SK-N-SH (cell line): ENCODE data around the gene TTC28. TPM values are rescaled to one million over a fixed set of nuclear protein-coding genes. Genes with fewer than 3 reads are reported as not detected.

Source experiments
- CTCF ChIA-PET: fragments of 300-600, 350-600 bp; formaldehyde crosslinking; extraction: SDS; loops from one replicate; lab custom pipeline; 2021; lab: Yijun Ruan, JAX
- POLR2A ChIA-PET: fragments of 350-600 bp; sonication (Branson Sonifier 250); formaldehyde crosslinking; extraction: SDS; loops from one replicate; lab custom pipeline; 2020; ENCODE audit warnings: antibody characterized with exemption, inconsistent platforms; lab: Yijun Ruan, JAX
- DNase-seq: peaks from one replicate; pipeline ENCODE4 v3.0.0; 2012
- H2AFZ ChIP-seq: fragments of 200-600 bp; sonication (generic); 2 replicates; pipeline ENCODE4 v1.8.1; 2016; ENCODE audit warnings: antibody characterized with exemption, mild to moderate bottlenecking, low read depth
- H3F3A ChIP-seq: fragments of 200-600 bp; sonication (generic); replicated peaks from 2 replicates; pipeline ENCODE3; 2016; ENCODE audit warnings: antibody characterized with exemption, mild to moderate bottlenecking; ENCODE audit not compliant: insufficient read depth
- H3K27ac ChIP-seq, 2 experiments: fragments of 200-500 bp in 1 of 2; fragments of 200-600 bp in 1 of 2; sonication (Bioruptor generic) in 1 of 2; sonication (generic), shearing (Covaris generic) in 1 of 2; 2 replicates each; pipeline versions ENCODE4 v1.5.1 to v1.6.1; 2014 to 2016; ENCODE audit warnings: low read depth in 2 of 2, inconsistent platforms in 1 of 2, low read length in 1 of 2, mild to moderate bottlenecking in 1 of 2, mixed read lengths in 1 of 2
- H3K27me3 ChIP-seq: fragments of 200-600 bp; sonication (generic), shearing (Covaris generic); 2 replicates; pipeline ENCODE4 v1.6.1; 2016; ENCODE audit warnings: mixed run types; ENCODE audit not compliant: insufficient read depth
- H3K36me3 ChIP-seq, 2 experiments: fragments of 200-500 bp in 1 of 2; fragments of 200-600 bp in 1 of 2; sonication (Bioruptor generic) in 1 of 2; sonication (generic) in 1 of 2; replicated peaks in 1 of 2; 2 replicates each; pipeline versions ENCODE3 to v1.5.1; 2014 to 2016; ENCODE audit warnings: low read length in 1 of 2, mild to moderate bottlenecking in 1 of 2; ENCODE audit not compliant: insufficient read depth in 2 of 2, control insufficient read depth in 1 of 2
- H3K4me1 ChIP-seq, 2 experiments: fragments of 200-500 bp in 1 of 2; fragments of 200-600 bp in 1 of 2; sonication (Bioruptor generic) in 1 of 2; sonication (generic), shearing (Covaris generic) in 1 of 2; 2 replicates each; pipeline versions ENCODE4 v1.5.1 to v1.6.1; 2014 to 2016; ENCODE audit warnings: low read depth in 1 of 2, low read length in 1 of 2, mixed run types in 1 of 2; ENCODE audit not compliant: insufficient read depth in 2 of 2, control insufficient read depth in 1 of 2
- H3K4me2 ChIP-seq: fragments of 200-600 bp; sonication (generic), shearing (Covaris generic); 2 replicates; pipeline ENCODE4 v1.6.1; 2017; ENCODE audit warnings: mixed run types
- H3K4me3 ChIP-seq, 2 experiments: fragments of 200-500 bp in 1 of 2; fragments of 200-600 bp in 1 of 2; sonication (Bioruptor generic) in 1 of 2; sonication (generic), shearing (Covaris generic) in 1 of 2; 2 replicates each; pipeline versions ENCODE4 v1.5.1 to v1.8.1; 2014 to 2016; ENCODE audit warnings: low read depth in 2 of 2, inconsistent platforms in 1 of 2, low read length in 1 of 2, mild to moderate bottlenecking in 1 of 2, mixed read lengths in 1 of 2, moderate library complexity in 1 of 2
- H3K79me2 ChIP-seq: fragments of 200-600 bp; sonication (generic); 2 replicates; pipeline ENCODE4 v1.8.1; 2017; ENCODE audit warnings: mild to moderate bottlenecking; ENCODE audit not compliant: insufficient read depth
- H3K9ac ChIP-seq: fragments of 200-600 bp; sonication (generic); 2 replicates; pipeline ENCODE4 v1.6.1; 2017; ENCODE audit warnings: mixed run types
- H3K9me2 ChIP-seq: fragments of 200-600 bp; sonication (generic); 2 replicates; pipeline ENCODE4 v1.6.1; 2017; ENCODE audit warnings: mixed run types
- H3K9me3 ChIP-seq: fragments of 200-600 bp; sonication (generic); 2 replicates; pipeline ENCODE4 v1.6.1; 2017; ENCODE audit warnings: mixed run types, mild to moderate bottlenecking, moderate library complexity
- H4K20me1 ChIP-seq: fragments of 200-600 bp; sonication (generic); 2 replicates; pipeline ENCODE4 v1.6.1; 2017; ENCODE audit warnings: mild to moderate bottlenecking, mixed run types; ENCODE audit not compliant: insufficient read depth
- ELF1 ChIP-seq: IDR thresholded peaks from 2 replicates; pipeline ENCODE4 v1.4.0; 2012
- EP300 ChIP-seq, 2 experiments: IDR thresholded peaks; 2 replicates each; pipeline versions ENCODE4 v1.4.0 to v1.6.1; 2012; ENCODE audit warnings: borderline replicate concordance in 1 of 2, low read depth in 1 of 2, low read length in 1 of 2
- EZH2phosphoT487 ChIP-seq: fragments of 200-600 bp; sonication (generic); IDR thresholded peaks from 2 replicates; pipeline ENCODE4 v1.6.1; 2017; ENCODE audit warnings: low read depth, mixed run types, mild to moderate bottlenecking, antibody characterized with exemption, moderate library complexity, borderline replicate concordance
- IRF3 ChIP-seq: fragments of 150-350 bp; IDR thresholded peaks from 2 replicates; pipeline ENCODE4 v1.6.1; 2016; ENCODE audit warnings: mild to moderate bottlenecking, low read depth, low read length
- JUND ChIP-seq: IDR thresholded peaks from 2 replicates; pipeline ENCODE4 v1.4.0; 2012
- MXI1 ChIP-seq: IDR thresholded peaks from 2 replicates; pipeline ENCODE4 v1.6.1; 2012; ENCODE audit warnings: mild to moderate bottlenecking, low read depth, low read length, improper control_type of control experiment
- NFIC ChIP-seq: IDR thresholded peaks from 2 replicates; pipeline ENCODE4 v1.4.0; 2012; ENCODE audit warnings: borderline replicate concordance
- PBX3 ChIP-seq: IDR thresholded peaks from 2 replicates; pipeline ENCODE4; 2012
- RAD21 ChIP-seq: IDR thresholded peaks from 2 replicates; pipeline ENCODE4 v1.6.1; 2012; ENCODE audit warnings: mild to moderate bottlenecking, low read length
- RCOR1 ChIP-seq: fragments of 150-350 bp; IDR thresholded peaks from 2 replicates; pipeline ENCODE4 v1.6.1; 2017; ENCODE audit warnings: antibody characterized with exemption, low read length
- SMC3 ChIP-seq: IDR thresholded peaks from 2 replicates; pipeline ENCODE4 v1.6.1; 2012; ENCODE audit warnings: low read depth, low read length, improper control_type of control experiment
- TAF1 ChIP-seq: IDR thresholded peaks from 2 replicates; pipeline ENCODE4 v1.6.1; 2012; ENCODE audit warnings: low read depth, mild to moderate bottlenecking, low read length, moderate library complexity, borderline replicate concordance
- TCF12 ChIP-seq: IDR thresholded peaks from 2 replicates; pipeline ENCODE4 v1.4.0; 2012
- TEAD4 ChIP-seq: IDR thresholded peaks from 2 replicates; pipeline ENCODE4 v1.4.0; 2012; ENCODE audit warnings: mild to moderate bottlenecking, borderline replicate concordance; ENCODE audit not compliant: insufficient read depth
- USF1 ChIP-seq: IDR thresholded peaks from 2 replicates; pipeline ENCODE4 v1.4.0; 2012; ENCODE audit warnings: low read depth, borderline replicate concordance
- ZBTB33 ChIP-seq: IDR thresholded peaks from 2 replicates; pipeline ENCODE4 v1.4.0; 2012; ENCODE audit warnings: low read depth, borderline replicate concordance
- polyA plus RNA-seq, 3 experiments: library from polyadenylated mRNA; depleted of rRNA; stranded (reverse); fragments of >200 nt; gene quantifications; 2 replicates each; pipeline ENCODE4 v1.2.3, GENCODE V29; 2012

TTC28 gene
- polyA plus RNA-seq, 1 of the 3 experiments (the other 2 are of a cell fraction): 5.9 TPM

GRCh38 chr22:28650463-28650862 lies 29.2 kb downstream of the TTC28 start:
- Histone ChIP-seq H3K79me2 (peaks cover 14% of the 10 kb centered on the region), H3K9me2 (no peaks in the 10 kb centered on the region), H3F3A (no peaks in the 10 kb centered on the region), H2AFZ (no peak overlapping the region), H3K27me3 (no peaks in the 10 kb centered on the region), H3K4me2 (no peak overlapping the region), H3K36me3 (peaks cover 0 to 6% of the 10 kb centered on the region in 2 experiments), H3K4me1 (no peaks in the 10 kb centered on the region), H3K9me3 (no peaks in the 10 kb centered on the region), H4K20me1 (no peaks in the 10 kb centered on the region), H3K27ac (no peak overlapping the region), H3K9ac (no peak overlapping the region), H3K4me3 (no peak overlapping the region)
- DNase-seq: no peak
- TF ChIP-seq EP300 (IDR thresholded peaks at IDR 0.05; ENCODE audit: borderline replicate concordance in 1 of 2, low read depth in 1 of 2, low read length in 1 of 2): no peak
- TF ChIP-seq JUND: no peak
- TF ChIP-seq RCOR1: no peak
- TF ChIP-seq ELF1: no peak
- TF ChIP-seq PBX3: no peak
- no peak for TF ChIP-seq ZBTB33
- no peak for TF ChIP-seq TEAD4
- no peak for TF ChIP-seq MXI1
- TF ChIP-seq TAF1: no peak
- TF ChIP-seq TCF12: no peak
- TF ChIP-seq USF1: no peak
- TF ChIP-seq EZH2phosphoT487: no peak
- no peak for TF ChIP-seq IRF3
- TF ChIP-seq NFIC: no peak
- no peak for TF ChIP-seq RAD21
- TF ChIP-seq SMC3: no peak
- ChIA-PET CTCF (interaction anchor here (0.8 kb wide), 1 partner anchor 225 kb away, joined by 3 read pairs; no protein-coding TSS in a partner anchor), POLR2A (no interaction called here)
